ENCODE results near the gene IL1A. TPM values are rescaled to one million over a fixed set of nuclear protein-coding genes. Genes with fewer than 3 reads are reported as not detected.

The IL1A gene
- total RNA-seq, 1 donor: 0.43 TPM

DNA sequence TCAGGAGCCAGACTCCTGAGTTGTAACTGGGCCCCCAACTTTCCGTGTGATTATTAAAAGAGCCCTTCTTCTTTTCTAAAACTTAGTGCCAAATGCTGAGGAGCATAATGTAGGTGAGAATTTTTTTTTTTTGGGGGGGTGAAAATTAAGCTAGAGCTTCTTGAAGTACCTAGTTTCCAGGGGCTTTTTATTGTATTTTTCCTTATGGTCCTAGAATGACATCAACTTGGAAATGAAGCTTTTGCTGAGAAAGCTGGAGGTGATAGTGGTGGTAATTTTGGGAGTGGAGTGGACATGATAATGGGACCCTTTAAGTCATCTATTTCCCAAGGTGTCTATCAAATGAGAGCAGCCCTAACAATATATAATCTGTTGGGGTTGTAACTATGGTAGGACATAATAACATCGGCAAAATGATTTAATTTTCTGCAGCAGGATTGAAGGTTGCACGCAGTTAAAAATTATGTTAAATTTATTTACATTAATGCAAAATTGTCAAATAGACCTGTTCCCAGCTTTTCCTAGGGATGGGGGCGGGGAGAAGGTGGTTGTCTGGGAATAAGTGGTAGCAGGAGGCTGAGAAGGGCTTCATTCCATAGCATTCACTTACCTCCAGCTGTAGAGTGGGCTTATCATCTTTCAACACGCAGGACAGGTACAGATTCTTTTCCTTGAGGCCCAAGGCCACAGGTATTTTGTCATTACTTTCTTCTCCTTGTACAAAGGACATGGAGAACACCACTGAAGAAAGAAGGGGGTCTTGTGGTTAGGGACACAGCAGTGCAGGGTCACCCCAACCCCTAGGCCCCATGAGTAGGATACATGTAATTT lies 46.6 kb upstream of the IL1A start:
- DNase-seq (ENCODE audit: low read depth): no peak
- no peak for TF ChIP-seq CTCF (IDR thresholded peaks at IDR 0.05; ENCODE audit: insufficient read depth, low read depth, low read length)

GRCh38 chr2:112829961-112830681 lies 45.8 kb upstream of the IL1A start:
- DNase-seq (ENCODE audit: low read depth): no peak
- no peak overlapping the region for H3K4me3 ChIP-seq (ENCODE audit: low read depth, low read length)
- TF ChIP-seq CTCF (IDR thresholded peaks at IDR 0.05; ENCODE audit: insufficient read depth, low read depth, low read length): no peak

More for the DNA sequence above, 46.6 kb upstream of the IL1A start:
- no peak overlapping the region for H3K4me3 ChIP-seq (ENCODE audit: low read depth, low read length)

GRCh38 chr2:112829101-112829960 lies 45.0 kb upstream of the IL1A start:
- DNase-seq (ENCODE audit: low read depth): peak; percentile 60
- TF ChIP-seq CTCF (IDR thresholded peaks at IDR 0.05; ENCODE audit: insufficient read depth, low read depth, low read length): no peak
- H3K4me3 ChIP-seq (ENCODE audit: low read depth, low read length): no peak overlapping the region

GRCh38 chr2:112828251-112828691 lies 44.0 kb upstream of the IL1A start:
- no peak overlapping the region for H3K4me3 ChIP-seq (ENCODE audit: low read depth, low read length)
- TF ChIP-seq CTCF (IDR thresholded peaks at IDR 0.05; ENCODE audit: insufficient read depth, low read depth, low read length): no peak
- DNase-seq (ENCODE audit: low read depth): no peak

GRCh38 chr2:112827604-112828185 lies 43.4 kb upstream of the IL1A start:
- no peak for DNase-seq (ENCODE audit: low read depth)
- H3K4me3 ChIP-seq (ENCODE audit: low read depth, low read length): no peak overlapping the region
- TF ChIP-seq CTCF (IDR thresholded peaks at IDR 0.05; ENCODE audit: insufficient read depth, low read depth, low read length): no peak

GRCh38 chr2:112827009-112827408 lies 42.7 kb upstream of the IL1A start:
- no peak overlapping the region for H3K4me3 ChIP-seq (ENCODE audit: low read depth, low read length)
- no peak for DNase-seq (ENCODE audit: low read depth)
- no peak for TF ChIP-seq CTCF (IDR thresholded peaks at IDR 0.05; ENCODE audit: insufficient read depth, low read depth, low read length)
